AG08396 (cell line): Measurements from ENCODE around the gene RPL37A.

Source experiments
- DNase-seq: peaks from one replicate; pipeline ENCODE4 v3.0.0; 2012; ENCODE audit warnings: low spot score, mixed read lengths

RPL37A gene

GRCh38 chr2:216490061-216490460 is 8.6 kb upstream of the RPL37A start:
- DNase-seq = peak; percentile 46

DNA sequence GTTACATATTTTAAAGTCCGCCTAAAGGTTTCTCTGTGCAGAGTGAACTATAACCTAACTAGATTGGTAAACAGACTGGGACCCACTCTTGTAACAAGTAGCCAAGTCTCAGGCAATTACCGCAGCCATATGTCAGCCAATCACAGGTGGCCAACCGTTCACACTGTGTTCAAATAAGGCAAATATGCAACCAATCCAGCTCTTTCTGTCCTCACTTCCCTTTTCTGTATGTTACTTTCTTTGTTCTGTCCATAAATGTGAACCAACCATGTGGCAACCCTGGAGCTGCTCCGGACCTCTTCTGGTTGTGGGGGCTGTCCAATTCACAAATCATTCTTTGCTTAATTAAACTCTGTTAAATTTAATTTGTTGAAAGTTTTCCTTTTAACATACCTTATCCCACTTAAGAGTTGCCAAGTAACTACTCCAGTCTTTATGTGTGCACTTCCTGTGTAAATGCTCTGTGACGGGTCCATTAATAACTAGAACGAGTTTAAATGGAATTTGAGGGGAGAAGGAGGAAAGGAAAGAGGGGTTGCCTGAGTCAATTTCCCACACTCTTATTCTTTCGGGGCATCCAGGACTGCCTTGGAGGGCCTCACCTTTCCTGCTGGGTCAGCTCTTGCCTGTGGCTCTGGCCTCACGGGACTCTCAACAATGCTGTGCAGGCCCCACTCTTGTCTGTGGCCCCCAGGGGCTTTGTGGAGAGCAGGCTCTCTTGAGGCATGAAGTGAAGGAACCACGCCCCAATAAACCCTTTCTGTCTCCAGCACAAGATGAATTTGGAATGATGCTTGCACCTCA is 6.6 kb upstream of the RPL37A start:
- DNase-seq = no peak

DNA sequence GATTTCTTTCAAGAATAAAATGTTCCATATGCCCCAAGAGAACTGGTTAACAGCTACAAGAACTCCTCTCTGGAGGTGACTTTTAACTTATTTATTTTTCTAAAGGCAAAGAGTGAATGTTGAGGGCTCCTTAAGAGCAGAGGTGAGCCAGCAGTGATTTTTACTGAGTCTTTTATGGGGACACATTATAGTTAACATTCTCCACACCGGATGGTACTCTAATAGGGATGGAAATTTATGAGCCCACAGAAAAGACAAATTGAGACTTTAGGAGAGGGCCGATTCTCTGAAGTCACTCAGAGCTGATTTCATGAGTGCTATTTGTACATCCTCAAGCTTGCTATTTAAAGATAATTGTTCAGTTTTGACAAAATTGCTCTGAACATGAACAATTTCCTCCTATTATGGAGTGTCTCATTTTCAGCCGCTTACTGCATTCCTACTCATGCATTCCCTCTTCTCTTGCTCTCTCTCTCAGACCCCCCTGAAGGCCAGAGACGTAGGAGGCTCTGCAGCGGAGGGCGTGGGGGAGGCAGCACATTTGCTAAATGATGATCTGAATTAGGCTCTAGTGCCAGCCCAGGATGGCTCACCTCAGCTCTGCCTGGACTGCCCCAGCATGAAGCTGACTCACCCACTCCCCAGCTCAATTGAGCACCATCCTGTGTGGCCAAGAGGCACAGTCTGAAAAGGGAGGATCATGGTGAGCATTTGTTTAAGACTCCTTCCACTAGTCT is 5.9 kb upstream of the RPL37A start:
- peak; percentile 30 for DNase-seq

DNA sequence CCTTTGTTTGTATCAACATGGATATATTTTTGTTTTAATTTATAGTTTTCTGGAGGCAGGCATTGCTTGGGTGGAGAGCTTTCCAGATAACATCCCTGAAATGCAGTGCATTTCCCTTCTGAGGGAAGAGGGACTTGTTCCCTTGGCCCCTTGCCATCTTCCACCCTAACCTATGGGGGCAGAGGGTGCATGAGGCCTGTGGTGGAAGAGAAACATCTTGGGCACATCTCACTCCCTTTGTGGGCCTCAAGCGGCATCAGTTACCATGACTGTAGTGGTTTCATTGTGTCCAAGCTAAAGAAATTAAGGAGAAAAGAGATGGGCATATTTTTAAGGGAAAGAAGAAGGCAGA is 5.3 kb upstream of the RPL37A start:
- no peak for DNase-seq

DNA sequence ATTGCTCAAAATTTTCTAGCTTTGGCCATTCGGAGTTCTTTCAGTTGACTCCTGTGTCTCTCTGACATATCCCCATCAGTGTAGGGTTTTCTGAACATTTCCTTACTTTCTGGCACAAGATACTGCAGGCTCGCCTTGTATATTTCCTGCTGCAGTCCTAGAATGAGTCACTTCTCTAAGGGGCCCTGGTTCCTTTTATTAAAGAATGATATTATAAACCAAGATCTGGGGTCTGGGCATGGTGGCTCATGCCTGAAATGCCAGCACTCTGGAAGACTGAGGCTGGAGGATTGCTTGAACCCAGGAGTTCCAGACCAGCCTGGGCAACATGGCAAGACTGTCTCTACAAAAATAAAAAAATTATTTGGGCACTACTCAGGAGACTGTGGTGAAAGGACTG is 3.0 kb upstream of the RPL37A start:
- no peak for DNase-seq

DNA sequence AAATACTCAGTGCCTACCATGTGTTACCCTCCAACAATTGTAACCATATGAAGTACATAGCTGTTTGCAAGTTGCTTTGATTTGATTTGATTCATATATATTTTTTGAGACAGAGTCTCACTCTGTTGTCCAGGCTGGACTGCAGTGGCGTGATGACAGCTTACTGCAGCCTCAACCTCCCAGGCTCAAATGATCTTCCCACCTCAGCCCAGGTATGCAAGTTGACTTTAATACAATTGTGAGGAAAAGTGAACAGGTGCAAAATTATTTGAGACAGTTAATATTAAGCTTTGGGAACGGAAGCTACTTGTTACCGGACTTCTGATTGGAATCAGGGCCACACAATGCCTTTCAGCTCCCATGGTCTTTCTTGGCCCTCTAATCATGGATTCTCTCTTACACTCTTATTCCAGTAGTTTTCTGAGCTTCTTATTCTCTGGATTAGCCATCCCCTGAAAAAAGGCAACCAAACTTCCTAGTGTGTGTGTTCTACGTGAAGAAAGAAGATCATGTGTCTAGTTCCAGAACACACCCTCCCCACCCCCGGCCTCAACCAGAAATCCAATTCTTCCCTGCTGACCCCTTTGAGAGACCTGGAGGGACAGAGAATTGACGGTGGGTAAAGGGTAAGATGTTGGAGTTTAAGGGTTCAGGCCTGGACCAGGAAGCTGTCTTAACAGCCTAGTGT is 1.1 kb upstream of the RPL37A start:
- DNase-seq = no peak

GRCh38 chr2:216498070-216498378 is 620 bp upstream of the RPL37A start:
- no peak for DNase-seq

GRCh38 chr2:216499641-216500218 is 1.1 kb downstream of the RPL37A start:
- no peak for DNase-seq

GRCh38 chr2:216500572-216500971 is 1.9 kb downstream of the RPL37A start:
- no peak for DNase-seq

DNA sequence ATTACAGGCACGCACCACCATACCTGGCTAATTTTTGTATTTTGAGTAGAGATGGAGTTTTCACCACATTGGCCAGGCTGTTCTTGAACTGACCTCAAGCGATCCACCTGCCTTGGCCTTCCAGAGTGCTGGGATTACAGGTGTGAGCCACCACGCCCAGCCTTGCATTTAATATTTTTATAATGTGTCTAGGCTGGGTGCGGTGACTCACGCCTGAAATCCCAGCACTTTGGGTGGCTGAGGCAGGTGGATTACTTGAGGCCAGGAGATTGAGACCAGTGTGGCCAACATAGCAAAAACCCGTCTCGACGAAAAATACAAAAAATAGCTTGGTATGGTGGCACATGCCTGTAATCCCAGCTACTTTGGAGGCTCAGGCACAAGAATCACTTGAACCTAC is 3.2 kb downstream of the RPL37A start:
- DNase-seq = no peak

DNA sequence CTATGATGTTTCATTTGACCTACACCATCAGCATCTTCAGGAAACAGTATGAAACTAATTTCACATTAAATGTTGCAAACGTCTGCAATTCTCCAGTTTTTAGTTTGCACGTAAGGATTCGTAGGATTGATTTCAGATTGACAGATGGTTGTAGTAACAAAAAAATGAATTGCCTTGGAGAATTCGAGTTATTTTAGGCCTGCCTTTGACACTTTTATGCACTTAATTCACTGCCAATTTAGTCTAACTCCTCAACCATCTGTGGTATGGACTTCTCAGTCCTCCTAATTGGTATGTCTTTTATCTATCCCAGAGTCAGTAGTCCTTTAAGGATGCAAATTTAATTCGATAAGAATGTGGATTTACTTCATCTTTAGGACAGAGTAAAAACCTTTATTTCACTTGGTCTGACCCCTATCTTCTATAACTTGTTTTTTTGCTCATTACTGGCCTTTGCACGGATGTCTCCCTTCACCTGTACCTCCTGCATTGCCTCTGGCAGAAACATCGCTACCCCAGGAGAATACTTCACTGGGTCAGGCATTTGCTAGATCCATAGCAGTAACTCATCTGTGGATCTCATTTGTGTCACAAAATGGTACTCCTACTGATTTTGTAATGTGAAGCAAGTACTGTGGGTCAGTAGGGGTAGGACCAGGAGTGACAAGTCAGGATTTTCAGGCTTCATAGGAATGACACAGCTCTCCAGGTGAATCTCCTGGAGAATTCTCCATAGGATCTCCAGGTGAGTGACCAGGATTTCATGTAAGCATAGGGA is 3.9 kb downstream of the RPL37A start:
- no peak for DNase-seq

- no peak for DNase-seq
Observed at GRCh38 chr2:216503159-216503629, 4.5 kb downstream of the RPL37A start.

GRCh38 chr2:216503697-216504375 is 5.2 kb downstream of the RPL37A start:
- no peak for DNase-seq

GRCh38 chr2:216504376-216504762 is 5.7 kb downstream of the RPL37A start:
- no peak for DNase-seq

DNA sequence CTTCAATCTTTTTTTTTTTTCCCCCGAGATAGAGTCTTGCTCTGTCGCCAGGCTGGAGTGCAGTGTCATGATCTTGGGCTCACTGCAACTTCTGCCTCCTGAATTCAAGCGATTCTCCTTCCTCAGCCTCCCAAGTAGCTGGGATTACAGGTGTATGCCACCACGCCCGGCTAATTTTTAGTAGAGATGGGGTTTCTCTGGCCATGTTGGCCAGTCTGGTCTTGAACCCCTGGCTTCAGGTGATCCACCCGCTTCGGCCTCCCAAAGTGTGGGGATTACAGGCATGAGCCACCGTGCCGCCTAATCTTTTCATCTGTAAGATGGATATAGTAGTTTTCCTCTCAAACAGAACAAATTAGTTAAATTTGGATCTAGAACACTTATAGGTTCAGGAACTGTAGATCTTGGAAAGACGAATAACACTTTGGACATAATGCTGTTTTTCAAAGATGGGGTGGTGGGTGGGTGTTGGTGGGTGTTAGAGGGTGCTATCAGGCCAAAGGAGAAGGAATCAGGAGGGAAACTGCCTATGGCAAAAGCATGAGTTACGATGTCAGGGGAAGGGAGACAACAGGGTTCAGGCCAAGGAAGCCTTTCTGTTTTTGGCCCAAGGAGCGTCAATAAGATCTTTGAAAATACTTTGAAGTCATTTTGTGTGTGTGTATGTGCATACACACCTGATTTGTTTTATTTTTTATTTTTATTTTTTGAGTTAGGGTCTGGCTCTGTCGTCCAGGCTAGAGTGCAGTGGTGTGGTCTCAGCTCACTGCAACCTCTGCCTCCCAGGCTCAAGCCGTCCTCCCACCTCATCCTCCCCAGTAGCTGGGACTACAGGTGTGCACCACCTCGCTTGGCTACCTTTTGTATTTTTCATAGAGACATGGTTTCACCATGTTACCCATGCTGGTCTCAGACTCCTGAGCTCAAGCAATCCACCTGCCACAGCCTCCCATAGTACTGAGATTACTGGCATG is 6.8 kb downstream of the RPL37A start:
- no peak for DNase-seq

- DNase-seq = no peak
Observed at GRCh38 chr2:216507220-216508160, 8.8 kb downstream of the RPL37A start.

- no peak for DNase-seq
Observed at GRCh38 chr2:216508229-216508628, 9.6 kb downstream of the RPL37A start.

DNA sequence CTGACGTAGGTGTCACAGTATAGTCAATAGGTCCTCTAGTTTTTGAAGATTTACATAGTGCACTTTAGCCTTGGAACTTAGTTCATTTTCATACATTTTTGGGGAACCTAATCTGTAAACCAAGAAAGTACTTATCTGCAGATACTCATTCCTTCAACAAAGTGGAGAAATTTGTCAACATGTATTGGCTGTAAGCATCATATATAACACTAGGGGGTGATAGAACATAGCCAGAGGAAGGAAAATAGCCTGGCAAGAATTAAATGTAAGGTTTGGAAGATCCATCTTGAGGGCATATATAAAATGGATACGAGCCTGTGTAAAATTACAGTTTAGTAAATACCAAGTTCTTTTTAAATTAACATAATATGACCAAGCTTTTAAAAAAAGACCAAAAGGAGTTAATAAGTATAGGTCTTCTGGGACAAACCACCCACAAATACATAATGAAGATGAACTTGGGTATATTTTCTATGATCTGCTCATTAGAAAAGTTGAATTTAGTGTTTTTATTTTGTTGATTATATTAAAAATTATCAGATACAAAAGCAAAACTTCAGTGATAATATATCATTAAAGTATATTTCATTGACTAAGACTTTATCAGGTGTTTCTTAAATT is 18.2 kb downstream of the RPL37A start:
- no peak for DNase-seq
